Activated CD8-positive, alpha-beta T cell treated with anti-CD3 and anti-CD28 coated beads for 36 hours (primary cell): ENCODE measurements around the gene KIAA2012. TPM values are rescaled to one million over a fixed set of nuclear protein-coding genes. Genes with fewer than 3 reads are reported as not detected.

Experiments
- ATAC-seq: fragments of 200-7000 bp; cut with Tn5 transposase; one replicate; pipeline ENCODE4 v1.10.0; 2021; ENCODE audit warnings: mild to moderate bottlenecking, moderate library complexity
- CTCF ChIA-PET: fragments of 350-600 bp; sonication (Branson Sonifier 250); formaldehyde crosslinking; loops from one replicate; lab custom pipeline; 2021; ENCODE audit warnings: antibody characterized with exemption; lab: Charles Lee
- POLR2A ChIA-PET: fragments of 350-600 bp; sonication (Branson Sonifier 250); formaldehyde crosslinking; loops from one replicate; lab custom pipeline; 2021; ENCODE audit warnings: antibody characterized with exemption; lab: Charles Lee
- DNase-seq: peaks from one replicate; pipeline ENCODE4 v3.0.0-alpha.2; 2020
- H3K27ac Mint-ChIP-seq: one replicate; pipeline ENCODE4 v1.8.0; 2021; ENCODE audit warnings: mild to moderate bottlenecking, mixed read lengths
- H3K27me3 Mint-ChIP-seq: one replicate; pipeline ENCODE4 v1.8.0; 2021; ENCODE audit warnings: mixed read lengths
- H3K36me3 Mint-ChIP-seq: one replicate; pipeline ENCODE4 v1.8.0; 2021; ENCODE audit warnings: low read depth, mixed read lengths
- H3K4me1 Mint-ChIP-seq: one replicate; pipeline ENCODE4 v1.8.0; 2021; ENCODE audit warnings: low read depth, mixed read lengths
- H3K4me3 Mint-ChIP-seq: one replicate; pipeline ENCODE4 v1.8.0; 2021; ENCODE audit warnings: mild to moderate bottlenecking, moderate library complexity, mixed read lengths
- H3K9me3 Mint-ChIP-seq: one replicate; pipeline ENCODE4 v1.8.0; 2021; ENCODE audit warnings: mixed read lengths
- CTCF ChIP-seq: fragments of 200-600 bp; IDR thresholded peaks from one replicate; pipeline ENCODE4 v1.8.0; 2022; ENCODE audit warnings: antibody characterized with exemption, mild to moderate bottlenecking
- intact Hi-C: fragments of 100-400 bp; cut with micrococcal nuclease; formaldehyde crosslinking; loops from one replicate; pipeline ENCODE4 v1.10.0; 2022
- total RNA-seq, 2 experiments: library from RNA; stranded (reverse); gene quantifications; one replicate each; pipeline ENCODE4 v1.2.3, GENCODE V29; 2021

Gene KIAA2012
- total RNA-seq, 2 experiments from 2014 or later, result not detected

- Mint-ChIP-seq H3K9me3 (peaks cover 11% of the 10 kb centered on the region), H3K27me3 (no peaks in the 10 kb centered on the region), H3K4me1 (no peaks in the 10 kb centered on the region), H3K27ac (no peak overlapping the region), H3K36me3 (no peaks in the 10 kb centered on the region), H3K4me3 (no peak overlapping the region)
- intact Hi-C loops, result no loop called here
- no peak for TF ChIP-seq CTCF
- ATAC-seq (no peak), DNase-seq (no peak)
- ChIA-PET CTCF (no interaction called here), POLR2A (no interaction called here)
Measured at GRCh38 chr2:202122163-202122540, 49.1 kb downstream of the KIAA2012 start.

- Mint-ChIP-seq H3K36me3 (no peaks in the 10 kb centered on the region), H3K9me3 (peaks cover 11% of the 10 kb centered on the region), H3K27ac (no peak overlapping the region), H3K4me1 (no peaks in the 10 kb centered on the region), H3K27me3 (no peaks in the 10 kb centered on the region), H3K4me3 (no peak overlapping the region)
- intact Hi-C loops, result no loop called here
- ChIA-PET CTCF (no interaction called here), POLR2A (no interaction called here)
- DNase-seq (no peak), ATAC-seq (no peak)
- TF ChIP-seq CTCF, result no peak
Measured at GRCh38 chr2:202122980-202123720, 50.1 kb downstream of the KIAA2012 start.

GRCh38 chr2:202124286-202124685 lies 51.2 kb downstream of the KIAA2012 start:
- no peak for TF ChIP-seq CTCF
- Mint-ChIP-seq H3K4me3 (no peak overlapping the region), H3K4me1 (no peaks in the 10 kb centered on the region), H3K27me3 (no peaks in the 10 kb centered on the region), H3K36me3 (no peaks in the 10 kb centered on the region), H3K9me3 (peaks cover 11% of the 10 kb centered on the region), H3K27ac (no peak overlapping the region)
- ATAC-seq (no peak), DNase-seq (no peak)
- ChIA-PET CTCF (interaction anchor here (1.0 kb wide), 1 partner anchor 47 kb away, joined by 3 read pairs; no protein-coding TSS in a partner anchor), POLR2A (no interaction called here)
- intact Hi-C loops, result no loop called here

- H3K27ac Mint-ChIP-seq, result no peak overlapping the region
- H3K9me3 Mint-ChIP-seq, result no peaks in the 10 kb centered on the region
- ChIA-PET POLR2A (no interaction called here), CTCF (no interaction called here)
- no peak overlapping the region for H3K4me3 Mint-ChIP-seq
- no peak for ATAC-seq
- TF ChIP-seq CTCF, result no peak
- no peaks in the 10 kb centered on the region for H3K36me3 Mint-ChIP-seq
- intact Hi-C loops, result no loop called here
- H3K27me3 Mint-ChIP-seq, result no peaks in the 10 kb centered on the region
- H3K4me1 Mint-ChIP-seq, result no peaks in the 10 kb centered on the region
- DNase-seq, result no peak
Measured at GRCh38 chr2:202127687-202128331, 54.8 kb downstream of the KIAA2012 start.

- ChIA-PET POLR2A (no interaction called here), CTCF (interaction anchor here (1.0 kb wide), 1 partner anchor 269 kb away, joined by 4 read pairs; no protein-coding TSS in a partner anchor)
- H3K9me3 Mint-ChIP-seq, result no peaks in the 10 kb centered on the region
- H3K4me3 Mint-ChIP-seq, result no peak overlapping the region
- no peak overlapping the region for H3K27ac Mint-ChIP-seq
- H3K36me3 Mint-ChIP-seq, result no peaks in the 10 kb centered on the region
- H3K4me1 Mint-ChIP-seq, result no peaks in the 10 kb centered on the region
- no peak for TF ChIP-seq CTCF
- no peak for DNase-seq
- no peaks in the 10 kb centered on the region for H3K27me3 Mint-ChIP-seq
- intact Hi-C loops, result no loop called here
- ATAC-seq, result no peak
Measured at GRCh38 chr2:202129841-202130240, 56.8 kb downstream of the KIAA2012 start.
